MM.1S (cell line): ENCODE results near the gene BLOC1S4.
A peak's percentile ranks its signal among the peaks of the same experiment; 100 is the strongest.

Experiments
- DNase-seq: peaks from one replicate; pipeline ENCODE4 v3.0.0-alpha.2; 2015
- H2AFZ ChIP-seq: fragments of 300-600 bp; sonication (generic); 2 replicates; pipeline ENCODE4 v1.6.0; 2016; ENCODE audit warnings: antibody characterized with exemption, low read length
- H3F3A ChIP-seq: fragments of 300-600 bp; sonication (generic); 2 replicates; pipeline ENCODE4 v1.6.1; 2016; ENCODE audit warnings: mild to moderate bottlenecking, antibody characterized with exemption, low read length, moderate library complexity, mixed read lengths; ENCODE audit not compliant: insufficient read depth
- H3K27ac ChIP-seq: fragments of 300-600 bp; sonication (generic); 2 replicates; pipeline ENCODE4 v1.5.1; 2016; ENCODE audit warnings: mild to moderate bottlenecking, low read length
- H3K27me3 ChIP-seq: fragments of 300-600 bp; sonication (generic); replicated peaks from 2 replicates; pipeline ENCODE4 v1.6.0; 2016; ENCODE audit warnings: low read length; ENCODE audit not compliant: insufficient read depth
- H3K36me3 ChIP-seq: fragments of 300-600 bp; sonication (generic); replicated peaks from 2 replicates; pipeline ENCODE4 v1.6.1; 2016; ENCODE audit warnings: mild to moderate bottlenecking, low read length, mixed read lengths; ENCODE audit not compliant: insufficient read depth
- H3K4me1 ChIP-seq: fragments of 300-600 bp; sonication (generic); 2 replicates; pipeline ENCODE4 v1.6.1; 2016; ENCODE audit warnings: low read length, mixed read lengths
- H3K4me2 ChIP-seq: fragments of 300-600 bp; sonication (generic); 2 replicates; pipeline ENCODE4 v1.6.0; 2016; ENCODE audit warnings: low read depth, low read length
- H3K4me3 ChIP-seq: fragments of 300-600 bp; sonication (generic); 2 replicates; pipeline ENCODE4 v1.5.1; 2016; ENCODE audit warnings: low read length, mixed read lengths
- H3K79me2 ChIP-seq: fragments of 300-600 bp; sonication (generic); 2 replicates; pipeline ENCODE4 v1.6.1; 2016; ENCODE audit warnings: mixed run types, low read length, mixed read lengths
- H3K9ac ChIP-seq: fragments of 300-600 bp; sonication (generic); 2 replicates; pipeline ENCODE4 v1.6.1; 2016; ENCODE audit warnings: low read length, mixed read lengths
- H3K9me2 ChIP-seq: fragments of 300-600 bp; sonication (generic); replicated peaks from 2 replicates; pipeline ENCODE4 v1.6.1; 2016; ENCODE audit warnings: mild to moderate bottlenecking, low read length, mixed read lengths; ENCODE audit not compliant: insufficient read depth
- H3K9me3 ChIP-seq: fragments of 300-600 bp; sonication (generic); replicated peaks from 2 replicates; pipeline ENCODE4 v1.6.1; 2016; ENCODE audit warnings: mild to moderate bottlenecking, low read length, mixed read lengths; ENCODE audit not compliant: insufficient read depth
- H4K20me1 ChIP-seq: fragments of 300-600 bp; sonication (generic); 2 replicates; pipeline ENCODE4 v1.6.1; 2016; ENCODE audit warnings: mild to moderate bottlenecking, low read length, moderate library complexity, mixed read lengths; ENCODE audit not compliant: insufficient read depth
- CTCF ChIP-seq: fragments of 300-600 bp; sonication (generic); IDR thresholded peaks from 2 replicates; pipeline ENCODE4 v1.5.1; 2016; ENCODE audit warnings: antibody characterized with exemption, low read length, mixed read lengths
- EZH2 ChIP-seq: fragments of 300-600 bp; sonication (generic); optimal IDR thresholded peaks from 2 replicates; pipeline ENCODE3; 2017; ENCODE audit warnings: low read depth, mild to moderate bottlenecking, antibody characterized with exemption, low read length, mixed read lengths
- EZH2phosphoT487 ChIP-seq: fragments of 300-600 bp; sonication (generic); IDR thresholded peaks from 2 replicates; pipeline ENCODE4 v1.6.1; 2018; ENCODE audit warnings: antibody characterized with exemption, low read length

BLOC1S4 gene

GRCh38 chr4:6699903-6700302, 16.1 kb upstream of the BLOC1S4 start:
- Histone ChIP-seq H3K79me2 (no peaks in the 10 kb centered on the region), H3K9me2 (no peaks in the 10 kb centered on the region), H3K27me3 (no peaks in the 10 kb centered on the region), H3K36me3 (no peaks in the 10 kb centered on the region), H4K20me1 (no peaks in the 10 kb centered on the region), H2AFZ (no peak overlapping the region), H3K4me3 (no peak overlapping the region), H3F3A (no peaks in the 10 kb centered on the region), H3K27ac (no peak overlapping the region), H3K9ac (no peak overlapping the region), H3K4me2 (no peak overlapping the region), H3K9me3 (no peaks in the 10 kb centered on the region), H3K4me1 (no peaks in the 10 kb centered on the region)
- DNase-seq: no peak
- TF ChIP-seq CTCF (no peak), EZH2phosphoT487 (no peak), EZH2 (no peak)

- Histone ChIP-seq H3K27ac (no peak overlapping the region), H3K9me2 (no peaks in the 10 kb centered on the region), H3K9ac (no peak overlapping the region), H3K27me3 (no peaks in the 10 kb centered on the region), H3K79me2 (no peaks in the 10 kb centered on the region), H3K4me1 (no peaks in the 10 kb centered on the region), H3K36me3 (no peaks in the 10 kb centered on the region), H3K4me2 (no peak overlapping the region), H3K4me3 (no peak overlapping the region), H4K20me1 (no peaks in the 10 kb centered on the region), H3F3A (no peaks in the 10 kb centered on the region), H3K9me3 (no peaks in the 10 kb centered on the region), H2AFZ (no peak overlapping the region)
- no peak for DNase-seq
- TF ChIP-seq EZH2phosphoT487 (no peak), CTCF (peak; percentile 27)
Measured at GRCh38 chr4:6701371-6701770, 14.6 kb upstream of the BLOC1S4 start.

GRCh38 chr4:6702761-6703160, 13.2 kb upstream of the BLOC1S4 start:
- Histone ChIP-seq H3K4me1 (no peaks in the 10 kb centered on the region), H3K9ac (no peak overlapping the region), H3K36me3 (no peaks in the 10 kb centered on the region; the same call in 1 of the 2 replicates), H3K27ac (no peak overlapping the region), H3K4me2 (no peak overlapping the region), H3F3A (no peaks in the 10 kb centered on the region), H3K9me2 (no peaks in the 10 kb centered on the region), H2AFZ (no peak overlapping the region), H3K9me3 (no peaks in the 10 kb centered on the region), H3K4me3 (no peak overlapping the region), H3K27me3 (no peaks in the 10 kb centered on the region), H4K20me1 (no peaks in the 10 kb centered on the region), H3K79me2 (peaks cover 10% of the 10 kb centered on the region)
- TF ChIP-seq EZH2 (no peak), CTCF (no peak), EZH2phosphoT487 (no peak)
- DNase-seq: no peak
